Ishikawa (cell line): ENCODE data around the gene EP300.

Experiments
- CEBPB ChIP-seq: IDR thresholded peaks from 2 replicates; pipeline ENCODE4 v1.6.1; 2012
- CREB1 ChIP-seq: IDR thresholded peaks from 2 replicates; pipeline ENCODE4 v1.6.1; 2012; ENCODE audit warnings: low read depth
- EGR1 ChIP-seq: IDR thresholded peaks from 2 replicates; pipeline ENCODE4 v1.6.1; 2012
- EP300 ChIP-seq: IDR thresholded peaks from 2 replicates; pipeline ENCODE4 v1.6.1; 2012; ENCODE audit warnings: borderline replicate concordance
- FOXM1 ChIP-seq: IDR thresholded peaks from 2 replicates; pipeline ENCODE4 v1.6.1; 2012; ENCODE audit warnings: low read depth, borderline replicate concordance
- NFIC ChIP-seq: IDR thresholded peaks from 2 replicates; pipeline ENCODE4 v1.6.1; 2012
- RAD21 ChIP-seq: IDR thresholded peaks from 2 replicates; pipeline ENCODE4 v1.6.1; 2012; ENCODE audit warnings: low read depth
- TAF1 ChIP-seq: IDR thresholded peaks from 2 replicates; pipeline ENCODE4 v1.6.1; 2012; ENCODE audit warnings: low read depth, mild to moderate bottlenecking
- TCF12 ChIP-seq: IDR thresholded peaks from 2 replicates; pipeline ENCODE4 v1.6.1; 2012; ENCODE audit warnings: low read depth
- TEAD4 ChIP-seq: IDR thresholded peaks from 2 replicates; pipeline ENCODE4 v1.6.1; 2012
- YY1 ChIP-seq: IDR thresholded peaks from 2 replicates; pipeline ENCODE4 v1.6.1; 2012; ENCODE audit warnings: low read depth
- ZBTB7A ChIP-seq: IDR thresholded peaks from 2 replicates; pipeline ENCODE4 v1.6.1; 2012; ENCODE audit warnings: low read depth
- TF ChIP-seq, protein P1 (sequence below): IDR thresholded peaks from 2 replicates; pipeline ENCODE4 v1.6.1; 2012
- TF ChIP-seq, protein P2 (sequence below): IDR thresholded peaks from 2 replicates; pipeline ENCODE4 v1.6.1; 2012; ENCODE audit warnings: low read depth, mild to moderate bottlenecking
- TF ChIP-seq, protein P3 (sequence below): IDR thresholded peaks from 2 replicates; pipeline ENCODE4 v1.6.1; 2012

Gene EP300

DNA sequence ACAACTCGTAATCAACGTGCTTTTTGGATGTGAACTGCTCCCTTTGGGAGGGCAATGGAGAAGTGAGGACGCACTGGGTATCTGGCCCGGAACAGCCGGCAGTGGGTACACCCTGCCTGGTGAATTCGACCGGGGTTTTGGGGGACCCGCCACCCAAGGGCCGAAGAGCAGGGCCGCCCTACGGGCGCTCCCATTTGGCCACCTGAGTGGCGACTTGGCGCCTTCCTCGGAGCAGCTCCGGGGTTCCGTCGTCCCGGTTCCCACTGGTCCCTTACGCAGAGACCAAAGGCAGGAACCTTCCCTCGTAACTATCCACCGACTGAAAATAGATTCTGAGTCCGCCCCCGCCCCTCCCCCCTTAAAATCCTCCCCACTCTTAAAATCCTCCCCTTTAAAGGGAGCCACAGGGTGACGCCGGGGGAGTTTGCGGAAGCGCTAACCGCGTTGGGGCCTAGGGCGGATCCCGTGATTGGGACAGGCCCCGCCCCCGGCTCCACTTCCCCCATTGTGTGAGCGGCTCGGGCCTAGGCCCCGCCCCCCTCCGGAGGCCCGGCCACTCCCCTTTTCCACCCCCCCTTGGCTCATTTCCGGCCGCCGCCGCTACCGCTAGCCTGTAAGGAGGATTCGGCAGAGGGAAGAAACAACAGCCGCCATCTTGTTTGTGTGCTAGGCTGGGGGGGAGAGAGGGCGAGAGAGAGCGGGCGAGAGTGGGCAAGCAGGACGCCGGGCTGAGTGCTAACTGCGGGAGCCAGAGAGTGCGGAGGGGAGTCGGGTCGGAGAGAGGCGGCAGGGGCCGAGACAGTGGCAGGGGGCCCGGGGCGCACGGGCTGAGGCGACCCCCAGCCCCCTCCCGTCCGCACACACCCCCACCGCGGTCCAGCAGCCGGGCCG lies 1.0 kb upstream of the EP300 start:
- TF ChIP-seq TCF12 (peak; percentile 40; the same call in 1 of the 2 replicates), CEBPB (no peak), NFIC (no peak), CREB1 (0 out of 2 replicates have a peak, but pooled peaks have one; percentile 14), RAD21 (no peak; the same call in 1 of the 2 replicates), FOXM1 (no peak), TEAD4 (no peak), EP300 (no peak), YY1 (peak; percentile 95), TAF1 (peak; percentile 90), EGR1 (no peak), ZBTB7A (peak; percentile 93)
- TF ChIP-seq, protein P1, sequence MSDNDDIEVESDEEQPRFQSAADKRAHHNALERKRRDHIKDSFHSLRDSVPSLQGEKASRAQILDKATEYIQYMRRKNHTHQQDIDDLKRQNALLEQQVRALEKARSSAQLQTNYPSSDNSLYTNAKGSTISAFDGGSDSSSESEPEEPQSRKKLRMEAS: 0 out of 2 replicates have a peak, but pooled peaks have one; percentile 45
- TF ChIP-seq, protein P2, sequence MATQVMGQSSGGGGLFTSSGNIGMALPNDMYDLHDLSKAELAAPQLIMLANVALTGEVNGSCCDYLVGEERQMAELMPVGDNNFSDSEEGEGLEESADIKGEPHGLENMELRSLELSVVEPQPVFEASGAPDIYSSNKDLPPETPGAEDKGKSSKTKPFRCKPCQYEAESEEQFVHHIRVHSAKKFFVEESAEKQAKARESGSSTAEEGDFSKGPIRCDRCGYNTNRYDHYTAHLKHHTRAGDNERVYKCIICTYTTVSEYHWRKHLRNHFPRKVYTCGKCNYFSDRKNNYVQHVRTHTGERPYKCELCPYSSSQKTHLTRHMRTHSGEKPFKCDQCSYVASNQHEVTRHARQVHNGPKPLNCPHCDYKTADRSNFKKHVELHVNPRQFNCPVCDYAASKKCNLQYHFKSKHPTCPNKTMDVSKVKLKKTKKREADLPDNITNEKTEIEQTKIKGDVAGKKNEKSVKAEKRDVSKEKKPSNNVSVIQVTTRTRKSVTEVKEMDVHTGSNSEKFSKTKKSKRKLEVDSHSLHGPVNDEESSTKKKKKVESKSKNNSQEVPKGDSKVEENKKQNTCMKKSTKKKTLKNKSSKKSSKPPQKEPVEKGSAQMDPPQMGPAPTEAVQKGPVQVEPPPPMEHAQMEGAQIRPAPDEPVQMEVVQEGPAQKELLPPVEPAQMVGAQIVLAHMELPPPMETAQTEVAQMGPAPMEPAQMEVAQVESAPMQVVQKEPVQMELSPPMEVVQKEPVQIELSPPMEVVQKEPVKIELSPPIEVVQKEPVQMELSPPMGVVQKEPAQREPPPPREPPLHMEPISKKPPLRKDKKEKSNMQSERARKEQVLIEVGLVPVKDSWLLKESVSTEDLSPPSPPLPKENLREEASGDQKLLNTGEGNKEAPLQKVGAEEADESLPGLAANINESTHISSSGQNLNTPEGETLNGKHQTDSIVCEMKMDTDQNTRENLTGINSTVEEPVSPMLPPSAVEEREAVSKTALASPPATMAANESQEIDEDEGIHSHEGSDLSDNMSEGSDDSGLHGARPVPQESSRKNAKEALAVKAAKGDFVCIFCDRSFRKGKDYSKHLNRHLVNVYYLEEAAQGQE: no peak
- TF ChIP-seq, protein P3, sequence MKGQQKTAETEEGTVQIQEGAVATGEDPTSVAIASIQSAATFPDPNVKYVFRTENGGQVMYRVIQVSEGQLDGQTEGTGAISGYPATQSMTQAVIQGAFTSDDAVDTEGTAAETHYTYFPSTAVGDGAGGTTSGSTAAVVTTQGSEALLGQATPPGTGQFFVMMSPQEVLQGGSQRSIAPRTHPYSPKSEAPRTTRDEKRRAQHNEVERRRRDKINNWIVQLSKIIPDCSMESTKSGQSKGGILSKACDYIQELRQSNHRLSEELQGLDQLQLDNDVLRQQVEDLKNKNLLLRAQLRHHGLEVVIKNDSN: peak; percentile 51; the same call in 1 of the 2 replicates

DNA sequence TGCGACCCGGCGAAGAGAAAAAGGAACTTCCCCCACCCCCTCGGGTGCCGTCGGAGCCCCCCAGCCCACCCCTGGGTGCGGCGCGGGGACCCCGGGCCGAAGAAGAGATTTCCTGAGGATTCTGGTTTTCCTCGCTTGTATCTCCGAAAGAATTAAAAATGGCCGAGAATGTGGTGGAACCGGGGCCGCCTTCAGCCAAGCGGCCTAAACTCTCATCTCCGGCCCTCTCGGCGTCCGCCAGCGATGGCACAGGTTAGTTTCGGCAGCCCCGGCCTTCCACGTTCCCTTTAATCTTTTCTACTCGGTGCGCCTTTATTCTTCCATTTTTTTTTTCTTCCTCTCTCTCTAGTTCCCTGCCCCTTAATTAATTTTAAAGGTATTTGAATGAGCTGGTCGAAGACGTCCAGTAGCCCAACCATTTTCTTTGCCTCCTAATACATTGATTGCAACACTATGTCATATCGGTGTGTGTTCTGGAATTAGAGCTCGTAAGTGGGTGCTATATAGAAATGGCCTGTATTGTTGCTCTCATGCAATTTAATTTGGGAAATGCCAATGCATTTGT lies 537 bp downstream of the EP300 start:
- TF ChIP-seq NFIC (no peak), TAF1 (0 out of 2 replicates have a peak, but pooled peaks have one; percentile 17), CREB1 (no peak), RAD21 (no peak), CEBPB (peak; percentile 32; the same call in 1 of the 2 replicates)
- TF ChIP-seq, protein P2: no peak

DNA sequence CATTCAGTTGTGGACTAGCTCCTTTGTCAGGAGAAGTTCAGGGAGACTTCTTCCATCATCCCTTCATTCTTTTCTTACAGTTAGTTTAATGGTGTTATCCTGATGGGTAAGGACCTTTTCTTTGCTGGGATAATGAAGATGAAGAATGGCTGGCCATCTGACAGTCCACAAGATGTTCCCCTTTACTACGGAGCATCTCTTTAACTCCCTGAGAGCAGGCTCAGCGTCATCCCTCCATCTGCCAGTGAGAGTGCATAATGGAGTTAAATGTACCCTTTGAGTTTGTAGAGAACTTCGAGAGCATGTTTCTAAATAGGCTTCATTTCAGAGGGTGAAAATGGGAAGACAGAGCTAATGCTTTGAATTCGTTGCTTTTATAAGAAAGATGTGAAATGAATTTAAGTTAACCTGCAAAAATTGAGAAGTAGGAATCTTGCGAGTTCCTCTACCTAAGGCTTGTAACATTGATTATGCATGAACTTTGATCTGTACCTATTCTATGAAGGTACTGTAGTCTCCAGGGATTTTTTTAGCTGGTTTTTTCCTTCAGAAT lies 1.7 kb downstream of the EP300 start:
- no peak for TF ChIP-seq FOXM1
- no peak for TF ChIP-seq NFIC

DNA sequence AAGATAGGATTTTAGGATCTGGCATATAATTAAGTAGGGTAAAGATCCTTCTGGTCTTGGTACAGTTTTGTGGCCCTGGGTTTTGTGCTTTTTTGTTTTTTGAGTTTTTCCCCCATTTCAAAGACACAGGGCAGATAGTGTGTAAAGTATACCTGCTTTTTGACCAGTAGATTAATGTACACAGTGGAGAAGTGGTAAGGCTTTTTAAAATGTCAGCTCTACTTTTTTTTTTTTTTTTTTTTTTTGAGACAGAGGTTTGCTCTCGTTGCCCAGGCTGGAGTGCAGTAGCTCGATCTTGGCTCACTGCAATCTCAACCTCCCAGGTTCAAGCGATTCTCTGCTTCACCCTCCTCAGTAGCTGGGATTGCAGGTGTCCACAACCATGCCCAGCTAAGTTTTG lies 4.0 kb downstream of the EP300 start:
- TF ChIP-seq, protein P3: no peak
- no peak for TF ChIP-seq FOXM1
- TF ChIP-seq CEBPB: no peak
- TF ChIP-seq RAD21: no peak
- no peak for TF ChIP-seq TEAD4
- TF ChIP-seq, protein P2: no peak
- TF ChIP-seq EGR1: no peak
- no peak for TF ChIP-seq ZBTB7A
- TF ChIP-seq NFIC: no peak
- no peak for TF ChIP-seq TCF12
- TF ChIP-seq, protein P1: no peak
